PC-9 (cell line): ENCODE data around the gene ESR1. TPM values are rescaled to one million over a fixed set of nuclear protein-coding genes. Genes with fewer than 3 reads are reported as not detected.

Source experiments
- BruUV-seq: library from RNA; stranded (reverse); fragments of 400-500 nt; replicated peaks from 2 replicates; lab custom pipeline; 2021; lab: Mats Ljungman, UMichigan
- CTCF ChIA-PET: fragments of 300-600 bp; sonication (Branson Sonifier 250); formaldehyde crosslinking; loops from one replicate; lab custom pipeline; 2022; ENCODE audit warnings: antibody characterized with exemption; lab: Charles Lee
- POLR2A ChIA-PET: fragments of 300-600 bp; sonication (Branson Sonifier 250); formaldehyde crosslinking; loops from one replicate; lab custom pipeline; 2022; ENCODE audit warnings: antibody characterized with exemption; ENCODE audit not compliant: unreplicated experiment; lab: Charles Lee
- DNase-seq, 2 experiments: peaks; one replicate each; pipeline versions ENCODE4 v3.0.0 to v3.0.0-alpha.2; 2015 to 2022; ENCODE audit warnings: mixed read lengths in 1 of 2
- H2AFZ ChIP-seq: fragments of 200-600 bp; sonication (generic); 2 replicates; pipeline ENCODE4 v1.8.1; 2017; ENCODE audit warnings: antibody characterized with exemption
- H3F3A ChIP-seq: fragments of 200-600 bp; sonication (generic); 2 replicates; pipeline ENCODE4 v1.8.1; 2017; ENCODE audit warnings: antibody characterized with exemption, mild to moderate bottlenecking, low read depth; ENCODE audit not compliant: insufficient read depth
- H3K27ac ChIP-seq: fragments of 200-600 bp; sonication (generic); 2 replicates; pipeline ENCODE4 v1.6.1; 2016; ENCODE audit warnings: mixed run types
- H3K27me3 ChIP-seq: fragments of 200-600 bp; sonication (generic); 2 replicates; pipeline ENCODE4 v1.6.1; 2016; ENCODE audit warnings: low read depth, mixed run types; ENCODE audit not compliant: insufficient read depth
- H3K36me3 ChIP-seq: fragments of 200-600 bp; sonication (generic); 2 replicates; pipeline ENCODE4 v1.6.1; 2016; ENCODE audit warnings: low read depth, mixed run types
- H3K4me1 ChIP-seq: fragments of 200-600 bp; sonication (generic); replicated peaks from 2 replicates; pipeline ENCODE4 v1.6.1; 2016; ENCODE audit warnings: mixed run types; ENCODE audit not compliant: insufficient read depth
- H3K4me2 ChIP-seq: fragments of 200-600 bp; sonication (generic); 2 replicates; pipeline ENCODE4 v1.6.1; 2017; ENCODE audit warnings: mixed run types
- H3K4me3 ChIP-seq: fragments of 200-600 bp; sonication (generic); 2 replicates; pipeline ENCODE4 v1.6.1; 2016; ENCODE audit warnings: mixed run types
- H3K79me2 ChIP-seq: fragments of 200-600 bp; sonication (generic); 2 replicates; pipeline ENCODE4 v1.6.1; 2017; ENCODE audit warnings: low read depth, mixed run types
- H3K9me2 ChIP-seq: fragments of 200-600 bp; sonication (generic); 2 replicates; pipeline ENCODE4 v1.8.1; 2017; ENCODE audit warnings: mild to moderate bottlenecking; ENCODE audit not compliant: insufficient read depth
- H3K9me3 ChIP-seq: fragments of 200-600 bp; sonication (generic); 2 replicates; pipeline ENCODE4 v1.8.1; 2016; ENCODE audit warnings: low read depth; ENCODE audit not compliant: insufficient read depth
- H4K20me1 ChIP-seq: fragments of 200-600 bp; sonication (generic); 2 replicates; pipeline ENCODE4 v1.8.1; 2017; ENCODE audit not compliant: insufficient read depth
- EZH2 ChIP-seq: fragments of 200-600 bp; sonication (generic); IDR thresholded peaks from 2 replicates; pipeline ENCODE4 v1.8.0; 2017; ENCODE audit warnings: antibody characterized with exemption, low read depth
- intact Hi-C: fragments of 100-400 bp; cut with micrococcal nuclease; formaldehyde crosslinking; loops from one replicate; pipeline ENCODE4 v1.10.0; 2022; ENCODE audit not compliant: unreplicated experiment
- total RNA-seq: library from RNA; stranded (reverse); gene quantifications from 2 replicates; pipeline ENCODE4 v1.2.3, GENCODE V29; 2021
- TF ChIP-seq, protein P1 (sequence below): fragments of 200-600 bp; sonication (generic); conservative IDR thresholded peaks from 2 replicates; pipeline ENCODE4 v1.6.1; 2017; ENCODE audit warnings: mixed run types, antibody characterized with exemption, mild to moderate bottlenecking, moderate library complexity

ESR1 gene
- total RNA-seq, 1 experiment from 2014 or later = 1.5 TPM

DNA sequence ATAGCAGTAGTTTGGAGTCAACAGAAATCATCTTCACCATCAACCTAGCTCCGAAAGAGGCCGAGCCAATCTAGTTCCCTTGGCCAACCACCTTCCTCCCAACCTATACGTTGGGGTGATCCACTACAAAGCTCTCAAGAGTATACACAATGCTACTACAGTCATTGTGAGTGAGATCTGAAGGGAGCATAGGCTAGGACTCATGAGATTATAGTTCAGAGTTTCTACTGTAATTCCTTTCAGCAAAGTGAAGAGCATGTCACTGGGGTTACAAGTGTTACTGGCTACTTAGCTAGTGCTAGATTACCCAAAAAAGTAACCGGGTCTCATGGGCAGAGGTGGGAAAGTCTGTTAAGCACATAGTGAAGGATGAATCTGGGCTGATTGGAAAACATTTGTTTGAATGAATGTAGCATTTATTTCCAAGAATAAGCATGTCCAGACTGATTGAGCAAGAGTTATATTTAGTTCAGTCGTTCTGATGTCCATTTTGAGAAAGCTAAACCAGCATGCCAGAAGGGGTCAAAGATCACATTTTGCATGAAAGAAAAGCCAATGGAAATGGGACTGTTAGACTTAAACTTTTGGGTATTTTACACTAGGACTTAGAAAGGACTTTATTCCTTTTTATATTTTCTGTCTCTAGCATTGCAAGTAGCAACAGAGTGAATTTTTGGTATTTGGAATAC, 10.5 kb upstream of the ESR1 start:
- no TSS peak for BruUV-seq
- intact Hi-C loops = no loop called here
- ChIA-PET POLR2A (no interaction called here), CTCF (no interaction called here)
- Histone ChIP-seq H3K4me3 (no peak overlapping the region), H3K27ac (no peak overlapping the region), H3K4me1 (no peaks in the 10 kb centered on the region), H3K9me3 (no peaks in the 10 kb centered on the region), H3K79me2 (no peaks in the 10 kb centered on the region), H3K9me2 (no peaks in the 10 kb centered on the region), H3K27me3 (no peaks in the 10 kb centered on the region), H4K20me1 (no peaks in the 10 kb centered on the region), H3K4me2 (no peak overlapping the region), H3K36me3 (no peaks in the 10 kb centered on the region), H3F3A (no peaks in the 10 kb centered on the region), H2AFZ (no peak overlapping the region)
- TF ChIP-seq, protein P1, sequence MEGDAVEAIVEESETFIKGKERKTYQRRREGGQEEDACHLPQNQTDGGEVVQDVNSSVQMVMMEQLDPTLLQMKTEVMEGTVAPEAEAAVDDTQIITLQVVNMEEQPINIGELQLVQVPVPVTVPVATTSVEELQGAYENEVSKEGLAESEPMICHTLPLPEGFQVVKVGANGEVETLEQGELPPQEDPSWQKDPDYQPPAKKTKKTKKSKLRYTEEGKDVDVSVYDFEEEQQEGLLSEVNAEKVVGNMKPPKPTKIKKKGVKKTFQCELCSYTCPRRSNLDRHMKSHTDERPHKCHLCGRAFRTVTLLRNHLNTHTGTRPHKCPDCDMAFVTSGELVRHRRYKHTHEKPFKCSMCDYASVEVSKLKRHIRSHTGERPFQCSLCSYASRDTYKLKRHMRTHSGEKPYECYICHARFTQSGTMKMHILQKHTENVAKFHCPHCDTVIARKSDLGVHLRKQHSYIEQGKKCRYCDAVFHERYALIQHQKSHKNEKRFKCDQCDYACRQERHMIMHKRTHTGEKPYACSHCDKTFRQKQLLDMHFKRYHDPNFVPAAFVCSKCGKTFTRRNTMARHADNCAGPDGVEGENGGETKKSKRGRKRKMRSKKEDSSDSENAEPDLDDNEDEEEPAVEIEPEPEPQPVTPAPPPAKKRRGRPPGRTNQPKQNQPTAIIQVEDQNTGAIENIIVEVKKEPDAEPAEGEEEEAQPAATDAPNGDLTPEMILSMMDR = no peak
- TF ChIP-seq EZH2 = no peak
- DNase-seq = no peak

DNA sequence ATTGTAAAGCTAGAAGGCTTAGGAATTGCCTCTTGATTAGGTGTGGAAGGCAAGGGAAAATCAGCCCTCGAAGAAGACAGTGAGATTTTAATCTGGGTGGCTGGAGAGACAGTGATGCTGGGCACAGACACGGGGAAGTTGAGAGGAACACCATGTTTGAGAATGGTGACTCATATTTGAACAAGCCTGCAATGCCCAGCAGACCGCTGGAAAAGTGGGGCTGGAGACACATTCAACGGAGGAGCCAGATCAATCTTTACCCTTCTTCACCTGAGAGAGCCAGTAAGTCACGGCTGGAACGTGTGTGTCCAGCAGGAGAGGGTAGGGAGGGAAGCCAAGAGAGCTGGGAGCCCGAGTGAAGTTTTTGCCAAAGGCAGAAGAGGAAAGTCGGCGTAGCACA, 3.7 kb upstream of the ESR1 start:
- no peak for TF ChIP-seq EZH2
- TF ChIP-seq, protein P1 = no peak
- H4K20me1 ChIP-seq = no peaks in the 10 kb centered on the region
- H3K36me3 ChIP-seq = no peaks in the 10 kb centered on the region
- no peaks in the 10 kb centered on the region for H3K79me2 ChIP-seq
- H3K4me1 ChIP-seq = 0 out of 2 replicates have a peak, but pooled peaks cover 2% of the 10 kb centered on the region
- 0 out of 2 replicates have a peak, but pooled peaks cover 4% of the 10 kb centered on the region for H3F3A ChIP-seq
- H3K27me3 ChIP-seq = no peaks in the 10 kb centered on the region
- no peak for DNase-seq
- H2AFZ ChIP-seq = no peak overlapping the region
- H3K4me2 ChIP-seq = no peak overlapping the region
- BruUV-seq = no TSS peak
- CTCF ChIA-PET = no interaction called here
- no peak overlapping the region for H3K27ac ChIP-seq
- intact Hi-C loops = no loop called here
- no peak overlapping the region for H3K4me3 ChIP-seq
- no peaks in the 10 kb centered on the region for H3K9me2 ChIP-seq
- no peaks in the 10 kb centered on the region; the same call in 1 of the 2 replicates for H3K9me3 ChIP-seq
- POLR2A ChIA-PET = no interaction called here

DNA sequence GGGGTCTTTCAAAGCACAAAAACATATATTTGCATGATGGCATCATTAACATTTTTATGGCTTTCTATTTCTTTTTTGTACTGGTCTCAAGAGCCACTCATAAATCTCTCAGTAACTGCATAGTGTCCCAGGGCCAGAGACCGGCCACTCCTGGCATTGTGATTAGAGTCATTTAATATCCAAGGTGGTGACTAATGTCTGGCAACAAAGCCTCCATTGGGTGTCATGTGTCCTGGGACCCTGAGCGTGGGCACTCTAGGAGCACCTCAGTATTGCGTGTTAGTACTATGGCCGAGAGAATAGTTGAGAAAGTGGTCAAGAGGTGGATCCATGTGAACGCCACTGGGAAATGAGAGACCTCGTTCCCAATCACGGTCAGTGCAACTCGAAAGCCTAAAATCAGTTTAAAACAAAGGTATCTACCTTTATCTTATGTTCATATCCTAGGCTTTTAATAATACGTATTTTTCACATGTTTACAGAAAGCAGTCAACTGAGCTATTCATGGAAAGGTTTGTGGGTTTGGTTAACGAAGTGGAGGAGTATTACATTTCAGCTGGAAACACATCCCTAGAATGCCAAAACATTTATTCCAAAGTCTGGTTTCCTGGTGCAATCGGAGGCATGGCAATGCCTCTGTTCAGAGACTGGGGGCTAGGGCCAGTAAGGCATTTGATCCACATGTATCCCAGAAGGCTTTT, 2.7 kb upstream of the ESR1 start:
- no peaks in the 10 kb centered on the region for H3K36me3 ChIP-seq
- no peak overlapping the region for H3K4me3 ChIP-seq
- 0 out of 2 replicates have a peak, but pooled peaks cover 3% of the 10 kb centered on the region for H3K4me1 ChIP-seq
- CTCF ChIA-PET = no interaction called here
- H3F3A ChIP-seq = 0 out of 2 replicates have a peak, but pooled peaks cover 4% of the 10 kb centered on the region
- H3K9me3 ChIP-seq = no peaks in the 10 kb centered on the region; the same call in 1 of the 2 replicates
- no peak overlapping the region for H3K4me2 ChIP-seq
- no peak overlapping the region for H3K27ac ChIP-seq
- no peak for DNase-seq
- no peaks in the 10 kb centered on the region for H3K27me3 ChIP-seq
- H2AFZ ChIP-seq = no peak overlapping the region
- no peaks in the 10 kb centered on the region for H3K79me2 ChIP-seq
- no peak for TF ChIP-seq EZH2
- TF ChIP-seq, protein P1 = no peak
- BruUV-seq = no TSS peak
- H3K9me2 ChIP-seq = no peaks in the 10 kb centered on the region
- H4K20me1 ChIP-seq = no peaks in the 10 kb centered on the region
- POLR2A ChIA-PET = no interaction called here
- intact Hi-C loops = loop anchor here (5.0 kb wide), 2 partner anchors 37 to 98 kb away; no protein-coding TSS in a partner anchor
